Endodermal cell (in vitro differentiated cells): ENCODE data around the gene IQCK. TPM values are rescaled to one million over a fixed set of nuclear protein-coding genes. Genes with fewer than 3 reads are reported as not detected.

Experiments
- DNase-seq: peaks from one replicate; pipeline ENCODE4 v3.0.0-alpha.2; 2017
- H3K27ac ChIP-seq: 2 replicates; pipeline ENCODE4 v1.5.1; 2013; ENCODE audit warnings: mild to moderate bottlenecking, low read depth, low read length, moderate library complexity
- H3K27me3 ChIP-seq: 2 replicates; pipeline ENCODE4 v1.6.1; 2013; ENCODE audit warnings: mild to moderate bottlenecking, low read length, moderate library complexity; ENCODE audit not compliant: insufficient read depth, control insufficient read depth, poor library complexity, severe bottlenecking
- H3K36me3 ChIP-seq: 2 replicates; pipeline ENCODE4 v1.7.0; 2013; ENCODE audit warnings: mild to moderate bottlenecking, low read length, moderate library complexity; ENCODE audit not compliant: control insufficient read depth, insufficient read depth
- H3K4me1 ChIP-seq: one replicate; pipeline ENCODE4 v1.7.0; 2013; ENCODE audit warnings: low read length; ENCODE audit not compliant: control insufficient read depth, insufficient read depth
- H3K4me3 ChIP-seq: 2 replicates; pipeline ENCODE4 v1.5.1; 2013; ENCODE audit warnings: mild to moderate bottlenecking, low read length, moderate library complexity
- H3K9ac ChIP-seq: 2 replicates; pipeline ENCODE4 v1.6.1; 2013; ENCODE audit warnings: mild to moderate bottlenecking, low read length, moderate library complexity; ENCODE audit not compliant: poor library complexity, severe bottlenecking; ENCODE audit errors: extremely low read depth
- H3K9me3 ChIP-seq: 2 replicates; pipeline ENCODE4 v1.6.1; 2013; ENCODE audit warnings: mild to moderate bottlenecking, low read length, moderate library complexity; ENCODE audit not compliant: control insufficient read depth
- H3K27ac Mint-ChIP-seq: 2 replicates; pipeline ENCODE4 v1.8.0; 2020; ENCODE audit warnings: mixed read lengths
- H3K27me3 Mint-ChIP-seq: 2 replicates; pipeline ENCODE4 v1.8.0; 2021; ENCODE audit warnings: mild to moderate bottlenecking, mixed read lengths; ENCODE audit not compliant: insufficient read depth
- H3K36me3 Mint-ChIP-seq: 2 replicates; pipeline ENCODE4 v1.8.0; 2020; ENCODE audit warnings: low read depth, mixed read lengths
- H3K4me1 Mint-ChIP-seq: 2 replicates; pipeline ENCODE4 v1.8.0; 2020; ENCODE audit warnings: mixed read lengths
- H3K4me3 Mint-ChIP-seq: 2 replicates; pipeline ENCODE4 v1.8.0; 2020; ENCODE audit warnings: mild to moderate bottlenecking, moderate library complexity, mixed read lengths
- H3K9me3 Mint-ChIP-seq: 2 replicates; pipeline ENCODE4 v1.8.0; 2020; ENCODE audit warnings: mild to moderate bottlenecking, mixed read lengths
- CTCF ChIP-seq: fragments of 200-600 bp; sonication (generic); conservative IDR thresholded peaks from 2 replicates; pipeline ENCODE4 v1.5.0; 2021; ENCODE audit warnings: antibody characterized with exemption, mild to moderate bottlenecking
- WGBS, 2 experiments: methylation state at CpG; one replicate each; pipeline versions ENCODE4 v1.1.5 to v1.1.7; 2013; ENCODE audit warnings: missing lambda C conversion rate in 2 of 2, mixed read lengths in 1 of 2; ENCODE audit not compliant: insufficient coverage in 1 of 2, insufficient read length in 1 of 2; 5-methylcytosine and 5-hydroxymethylcytosine counted together
- total RNA-seq, 2 donors: library from RNA; stranded (reverse); fragmentation: NEBNext Ultra II Directional in 1 of 2; extraction: Animal tissue kit (Norgen Biotek cat#: 25700) in 1 of 2; gene quantifications; 2 replicates in 1 of 2; 3 replicates in 1 of 2; pipeline ENCODE4 v1.2.1, GENCODE V29; 2021

IQCK gene
- total RNA-seq, 2 donors from 2014 or later: 21.1 to 30.1 TPM

- peaks cover 11% of the 10 kb centered on the region for H3K4me1 ChIP-seq
- no peaks in the 10 kb centered on the region for H3K27me3 Mint-ChIP-seq
- TF ChIP-seq CTCF: no peak
- DNase-seq: no peak
- H3K27ac Mint-ChIP-seq: no peak overlapping the region
- no peak overlapping the region for H3K4me3 Mint-ChIP-seq
- no peak overlapping the region for H3K4me3 ChIP-seq
- H3K9ac ChIP-seq: no peak overlapping the region
- H3K27me3 ChIP-seq: no peaks in the 10 kb centered on the region
- H3K9me3 Mint-ChIP-seq: no peaks in the 10 kb centered on the region
- no peak overlapping the region for H3K27ac ChIP-seq
- peaks cover 41% of the 10 kb centered on the region for H3K4me1 Mint-ChIP-seq
- H3K36me3 ChIP-seq: no peaks in the 10 kb centered on the region
- no peaks in the 10 kb centered on the region for H3K9me3 ChIP-seq
- H3K36me3 Mint-ChIP-seq: peaks cover 3% of the 10 kb centered on the region
- 96 to 99% methylated on average over 3 to 4 of the region's 4 CpGs for WGBS, 2 experiments
Measured at GRCh38 chr16:19749571-19750080, 31.6 kb downstream of the IQCK start.

- no peaks in the 10 kb centered on the region for H3K27me3 ChIP-seq
- H3K4me3 ChIP-seq: no peak overlapping the region
- Mint-ChIP-seq H3K36me3 (peaks cover 3% of the 10 kb centered on the region), H3K9me3 (no peaks in the 10 kb centered on the region), H3K27ac (no peak overlapping the region), H3K4me3 (no peak overlapping the region), H3K4me1 (peaks cover 33% of the 10 kb centered on the region), H3K27me3 (no peaks in the 10 kb centered on the region)
- TF ChIP-seq CTCF: no peak
- H3K9ac ChIP-seq: no peak overlapping the region
- DNase-seq: no peak
- no peak overlapping the region for H3K27ac ChIP-seq
- H3K36me3 ChIP-seq: no peaks in the 10 kb centered on the region
- no peaks in the 10 kb centered on the region for H3K9me3 ChIP-seq
- 92% methylated on average over 5 to 6 of the region's 6 CpGs for WGBS, 2 experiments
- H3K4me1 ChIP-seq: peaks cover 7% of the 10 kb centered on the region
Measured at GRCh38 chr16:19751478-19752385, 33.7 kb downstream of the IQCK start.

- Mint-ChIP-seq H3K27me3 (no peaks in the 10 kb centered on the region), H3K9me3 (no peaks in the 10 kb centered on the region), H3K27ac (no peak overlapping the region), H3K36me3 (peaks cover 3% of the 10 kb centered on the region), H3K4me3 (no peak overlapping the region), H3K4me1 (peaks cover 25% of the 10 kb centered on the region)
- peaks cover 7% of the 10 kb centered on the region for H3K4me1 ChIP-seq
- H3K9me3 ChIP-seq: no peaks in the 10 kb centered on the region
- no peak for TF ChIP-seq CTCF
- H3K4me3 ChIP-seq: no peak overlapping the region
- WGBS, 2 experiments: 78 to 91% methylated on average over 8 to 12 of the region's 12 CpGs
- H3K27me3 ChIP-seq: no peaks in the 10 kb centered on the region
- no peaks in the 10 kb centered on the region for H3K36me3 ChIP-seq
- DNase-seq: no peak
- H3K9ac ChIP-seq: no peak overlapping the region
- no peak overlapping the region for H3K27ac ChIP-seq
Measured at GRCh38 chr16:19753815-19754643, 36.0 kb downstream of the IQCK start.
